Activated T-cell treated with anti-CD3 and anti-CD28 coated beads for 48 hours (primary cell): ENCODE data around the gene ZNF460.
A peak's percentile ranks its signal among the peaks of the same experiment; 100 is the strongest.

Experiments
- DNase-seq: peaks from one replicate; pipeline ENCODE4 v3.0.0-alpha.2; 2020; ENCODE audit warnings: low read depth

ZNF460 gene

GRCh38 chr19:57280962-57281400, 696 bp downstream of the ZNF460 start:
- no peak for DNase-seq

DNA sequence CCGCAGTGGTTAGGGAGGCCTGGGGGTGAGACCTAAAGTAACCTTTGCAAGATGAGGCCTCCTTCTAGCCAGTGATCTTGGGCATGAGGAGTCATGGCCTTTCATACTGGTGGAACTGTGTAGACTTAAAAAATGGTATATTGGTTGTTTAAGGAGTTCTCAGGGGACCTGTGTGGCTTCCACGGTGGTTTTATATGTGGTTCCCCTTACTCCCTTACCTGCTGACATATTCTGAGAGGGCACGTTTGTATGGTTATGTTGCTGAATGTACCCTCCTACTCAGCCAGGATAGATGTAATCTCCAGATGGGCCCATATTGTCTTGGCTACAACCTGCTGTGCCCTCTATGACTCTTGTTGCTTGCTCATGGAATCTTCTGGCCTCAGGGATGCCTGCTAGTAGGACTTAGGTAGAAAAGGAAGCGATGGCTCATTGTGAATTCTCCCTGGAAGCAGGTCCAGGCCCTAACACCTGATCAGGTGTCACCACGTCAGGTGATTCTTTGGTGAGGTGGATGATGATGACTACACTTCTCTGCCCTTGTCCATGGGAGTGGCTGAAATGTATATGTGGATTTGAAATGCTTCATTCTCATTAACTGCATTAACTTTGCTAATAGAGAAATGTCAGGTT, 1.8 kb downstream of the ZNF460 start:
- no peak for DNase-seq

- DNase-seq = no peak
Observed at GRCh38 chr19:57288373-57288772, 8.1 kb downstream of the ZNF460 start.

GRCh38 chr19:57290970-57291369, 10.7 kb downstream of the ZNF460 start:
- DNase-seq = no peak

GRCh38 chr19:57292547-57292946, 12.3 kb downstream of the ZNF460 start:
- DNase-seq = no peak

DNA sequence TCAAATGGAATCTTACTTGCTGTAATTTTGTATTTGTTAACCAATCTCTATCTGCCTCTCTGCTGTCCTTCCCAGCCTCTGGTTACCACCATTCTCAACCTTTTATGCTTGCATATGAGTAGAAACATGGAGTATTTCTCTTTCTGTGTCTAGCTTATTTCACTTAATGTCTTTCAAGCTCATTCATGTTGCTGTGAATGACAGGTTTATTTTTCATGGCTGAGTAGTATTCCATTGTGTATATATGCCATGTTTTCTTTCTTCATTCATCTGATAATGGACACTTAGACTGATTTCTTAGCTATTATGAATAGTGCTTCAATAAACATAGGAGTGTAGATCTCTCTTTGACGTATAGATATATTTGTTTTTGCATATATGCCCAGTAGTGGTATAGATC, 13.4 kb downstream of the ZNF460 start:
- no peak for DNase-seq

GRCh38 chr19:57302020-57302465, 21.8 kb downstream of the ZNF460 start:
- no peak for DNase-seq

GRCh38 chr19:57302727-57303401, 22.6 kb downstream of the ZNF460 start:
- DNase-seq = no peak

GRCh38 chr19:57305056-57305455, 24.8 kb downstream of the ZNF460 start:
- no peak for DNase-seq

DNA sequence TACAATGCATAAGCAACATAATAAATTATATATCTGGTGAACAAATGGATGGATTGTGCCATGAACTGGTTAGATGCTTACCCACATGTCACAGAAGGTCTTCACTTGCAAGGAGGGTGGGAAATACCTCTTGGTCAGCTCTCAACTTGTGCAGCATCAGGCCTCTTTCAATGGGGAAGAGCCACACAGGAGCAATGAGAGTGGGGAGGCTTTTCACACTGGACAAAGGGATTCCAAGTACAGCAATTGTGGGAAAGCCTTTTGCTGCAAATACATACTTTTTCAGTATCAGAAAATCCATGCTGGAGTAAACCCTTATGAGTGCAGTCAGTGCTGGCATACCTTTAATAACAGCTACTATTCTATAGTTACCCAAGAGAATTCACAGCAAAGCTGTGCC, 28.2 kb downstream of the ZNF460 start:
- DNase-seq = no peak

GRCh38 chr19:57310792-57311191, 30.5 kb downstream of the ZNF460 start:
- no peak for DNase-seq

GRCh38 chr19:57314146-57314545, 33.9 kb downstream of the ZNF460 start:
- no peak for DNase-seq

GRCh38 chr19:57317503-57317902, 37.2 kb downstream of the ZNF460 start:
- DNase-seq = no peak

DNA sequence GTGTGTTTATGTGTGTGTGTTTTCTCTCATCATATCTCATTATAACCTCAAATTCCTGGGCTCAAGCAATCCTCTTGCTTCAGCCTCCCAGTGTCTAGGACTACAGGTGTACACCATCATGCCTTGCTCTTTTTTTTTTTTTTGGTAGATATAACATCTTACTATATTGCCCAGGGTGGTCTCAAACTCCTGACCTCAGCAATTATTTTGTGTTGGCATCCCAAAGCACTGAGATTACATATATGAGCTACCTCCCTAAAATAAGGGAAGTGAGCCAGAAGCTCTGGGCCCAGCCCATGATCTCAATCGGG, 39.5 kb downstream of the ZNF460 start:
- DNase-seq = no peak

GRCh38 chr19:57320180-57321084, 40.1 kb downstream of the ZNF460 start, which contains the start of gene ZNF543:
Gene ZNF543 (plus strand): TSS chr19:57320472. CDS start chr19:57320854, 382 bp downstream.
- peak; percentile 89 for DNase-seq

DNA sequence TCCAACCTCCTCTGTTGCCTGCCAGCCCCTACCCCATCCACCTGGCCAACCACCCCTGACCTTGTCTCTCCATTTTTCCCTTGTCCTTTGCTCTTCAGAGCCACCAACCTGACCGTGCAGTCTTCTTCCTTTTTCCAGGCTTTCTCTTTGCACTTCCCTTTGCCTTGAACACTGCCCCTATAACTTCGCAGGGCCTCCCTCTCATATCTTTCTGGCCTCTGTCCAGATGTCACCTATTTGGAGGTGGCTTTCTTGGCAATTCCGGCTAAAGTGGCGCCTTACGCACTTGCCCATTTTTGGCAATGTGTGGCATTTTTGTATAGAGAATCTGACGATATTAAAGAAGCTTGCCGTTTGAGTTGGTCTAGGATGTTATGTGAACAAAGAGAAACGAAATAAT, 40.8 kb downstream of the ZNF460 start:
- no peak for DNase-seq

GRCh38 chr19:57321751-57322150, 41.5 kb downstream of the ZNF460 start:
- no peak for DNase-seq

DNA sequence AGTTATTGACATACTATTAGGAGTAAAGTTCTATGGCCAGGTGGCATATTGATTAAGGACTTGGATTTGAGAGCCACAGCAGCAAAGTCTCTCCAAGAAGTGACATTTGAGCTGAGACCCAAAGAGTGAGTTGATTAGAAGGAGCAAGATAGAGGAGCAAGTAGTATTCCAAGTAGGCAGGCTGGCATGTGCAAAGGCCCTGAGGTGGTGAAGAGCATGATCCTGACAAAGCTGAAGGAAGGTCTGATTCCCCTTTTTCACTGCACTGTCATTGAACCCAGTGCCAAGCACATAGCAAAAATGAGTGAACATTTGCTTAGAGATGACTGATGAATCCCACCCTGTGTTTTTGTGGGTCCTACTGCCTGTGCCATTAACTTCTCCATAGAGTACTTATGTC, 44.7 kb downstream of the ZNF460 start:
- DNase-seq = no peak

GRCh38 chr19:57327993-57328392, 47.7 kb downstream of the ZNF460 start:
- DNase-seq = no peak

DNA sequence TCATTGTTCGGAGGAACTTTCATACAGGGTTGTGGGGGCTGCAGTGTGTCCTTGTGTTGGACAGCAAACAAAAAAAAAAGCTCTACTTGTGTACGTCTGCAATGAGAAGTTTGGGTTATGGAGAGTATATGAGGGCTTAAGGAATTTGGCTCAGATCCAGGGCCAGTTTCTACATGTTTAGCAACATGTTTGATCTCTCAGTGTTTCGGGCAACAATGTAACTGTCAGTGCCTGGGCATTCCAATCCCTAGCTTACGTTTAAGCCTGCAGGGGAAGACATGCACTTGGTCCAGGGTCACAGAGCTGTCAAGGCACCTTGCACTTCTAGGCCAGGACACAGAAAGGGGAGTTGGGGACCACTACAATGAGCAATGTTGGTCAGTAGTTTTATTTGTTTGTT, 53.9 kb downstream of the ZNF460 start:
- DNase-seq = no peak

DNA sequence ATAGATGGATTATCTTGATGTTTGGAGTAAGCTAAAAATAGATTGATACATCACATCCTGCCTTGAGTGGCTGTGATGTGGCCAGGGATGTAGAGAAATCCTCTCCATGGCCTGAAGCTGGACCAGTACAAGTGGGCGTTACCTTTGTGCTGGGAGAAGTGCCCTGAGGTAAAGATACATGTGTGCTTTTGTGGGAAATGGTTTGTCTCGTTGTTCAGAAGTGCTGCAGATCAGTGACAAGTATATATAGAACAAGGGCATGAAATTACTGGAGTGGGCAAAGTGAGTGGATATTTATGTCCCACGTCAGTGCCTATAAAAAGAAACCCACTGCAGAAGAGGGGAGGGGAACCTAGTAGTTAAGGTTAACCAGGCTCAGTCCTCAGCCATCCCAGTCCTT, 58.6 kb downstream of the ZNF460 start:
- DNase-seq = no peak

DNA sequence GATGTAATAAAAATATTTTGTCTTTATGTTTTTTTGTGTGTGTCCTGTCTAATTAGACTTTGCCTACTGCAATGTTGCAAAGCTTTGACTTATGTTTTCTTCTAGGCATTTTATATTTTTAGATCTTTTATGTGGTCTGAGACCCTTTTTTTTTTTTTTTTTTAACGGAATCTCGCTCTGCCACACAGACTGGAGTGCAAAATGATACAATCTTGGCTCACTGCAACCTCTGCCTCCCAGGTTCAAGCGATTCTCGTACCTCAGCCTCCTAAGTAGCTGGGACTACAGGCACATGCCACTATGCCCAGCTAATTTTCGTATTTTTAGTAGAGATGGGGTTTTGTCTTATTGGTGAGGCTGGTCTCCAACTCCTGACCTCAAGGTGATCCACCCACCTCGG, 62.3 kb downstream of the ZNF460 start:
- DNase-seq = no peak
